ENCODE results near the gene IGF2BP3.

DNA sequence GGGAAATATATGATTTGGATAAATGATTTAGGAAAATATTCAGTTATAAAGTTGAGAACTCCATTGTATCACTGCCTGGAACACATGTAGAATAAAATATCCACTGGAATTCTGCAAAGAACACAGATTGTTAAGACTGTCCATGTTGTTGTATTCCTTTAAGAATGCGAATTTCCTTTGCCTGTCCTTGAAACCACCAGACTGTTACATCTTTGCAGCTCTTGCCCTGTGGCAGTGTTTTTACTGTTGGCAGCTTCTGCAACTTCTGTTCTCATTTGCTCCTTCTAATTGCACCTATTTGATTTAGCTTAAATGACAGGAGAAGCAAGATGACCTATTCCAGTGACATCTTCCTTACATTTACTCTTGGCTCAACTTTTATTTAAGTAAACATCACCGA is 131.4 kb downstream of the IGF2BP3 start:
- no peak for TF ChIP-seq POLR2A (IDR thresholded peaks at IDR 0.05)
- TF ChIP-seq, protein P1, sequence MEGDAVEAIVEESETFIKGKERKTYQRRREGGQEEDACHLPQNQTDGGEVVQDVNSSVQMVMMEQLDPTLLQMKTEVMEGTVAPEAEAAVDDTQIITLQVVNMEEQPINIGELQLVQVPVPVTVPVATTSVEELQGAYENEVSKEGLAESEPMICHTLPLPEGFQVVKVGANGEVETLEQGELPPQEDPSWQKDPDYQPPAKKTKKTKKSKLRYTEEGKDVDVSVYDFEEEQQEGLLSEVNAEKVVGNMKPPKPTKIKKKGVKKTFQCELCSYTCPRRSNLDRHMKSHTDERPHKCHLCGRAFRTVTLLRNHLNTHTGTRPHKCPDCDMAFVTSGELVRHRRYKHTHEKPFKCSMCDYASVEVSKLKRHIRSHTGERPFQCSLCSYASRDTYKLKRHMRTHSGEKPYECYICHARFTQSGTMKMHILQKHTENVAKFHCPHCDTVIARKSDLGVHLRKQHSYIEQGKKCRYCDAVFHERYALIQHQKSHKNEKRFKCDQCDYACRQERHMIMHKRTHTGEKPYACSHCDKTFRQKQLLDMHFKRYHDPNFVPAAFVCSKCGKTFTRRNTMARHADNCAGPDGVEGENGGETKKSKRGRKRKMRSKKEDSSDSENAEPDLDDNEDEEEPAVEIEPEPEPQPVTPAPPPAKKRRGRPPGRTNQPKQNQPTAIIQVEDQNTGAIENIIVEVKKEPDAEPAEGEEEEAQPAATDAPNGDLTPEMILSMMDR (IDR thresholded peaks at IDR 0.05), result no peak
